Stimulated activated effector memory CD8-positive, alpha-beta T cell treated with anti-CD3 and anti-CD28 coated beads, Interleukin-12 subunit alpha, Interleukin-12 subunit beta, amount 100 ng/mL, for 72 hours (primary cell): ENCODE results near the gene CTNND2.

Source experiments
- ATAC-seq: fragments of 150-1000 bp; cut with Tn5 transposase; 2 replicates; pipeline ENCODE4 v1.10.0; 2021
- DNase-seq, 2 donors: peaks; one replicate each; pipeline ENCODE4 v3.0.0; 2021 to 2022; ENCODE audit warnings: low spot score in 2 of 2
- H3K27ac Mint-ChIP-seq: one replicate; pipeline ENCODE4 v1.8.0; 2022; ENCODE audit warnings: mild to moderate bottlenecking, mixed read lengths
- H3K36me3 Mint-ChIP-seq: one replicate; pipeline ENCODE4 v1.8.0; 2022; ENCODE audit warnings: mild to moderate bottlenecking, mixed read lengths
- H3K4me1 Mint-ChIP-seq: one replicate; pipeline ENCODE4 v1.8.0; 2022; ENCODE audit warnings: mixed read lengths
- H3K4me3 Mint-ChIP-seq: one replicate; pipeline ENCODE4 v1.8.0; 2022; ENCODE audit warnings: mild to moderate bottlenecking, mixed read lengths
- H3K9me3 Mint-ChIP-seq: one replicate; pipeline ENCODE4 v1.8.0; 2022; ENCODE audit warnings: mixed read lengths

Gene CTNND2

GRCh38 chr5:10964806-10965205, 939.4 kb downstream of the CTNND2 start:
- ATAC-seq = no peak

GRCh38 chr5:10958728-10959127, 945.5 kb downstream of the CTNND2 start:
- no peaks in the 10 kb centered on the region for H3K36me3 Mint-ChIP-seq
- DNase-seq (no peak), ATAC-seq (no peak)
- no peak overlapping the region for H3K27ac Mint-ChIP-seq
- peaks cover 5% of the 10 kb centered on the region for H3K9me3 Mint-ChIP-seq
- no peak overlapping the region for H3K4me3 Mint-ChIP-seq
- H3K4me1 Mint-ChIP-seq = peaks cover 5% of the 10 kb centered on the region

More at GRCh38 chr5:10964806-10965205, 939.4 kb downstream of the CTNND2 start:
- DNase-seq = no peak
- Mint-ChIP-seq H3K9me3 (peaks cover 2% of the 10 kb centered on the region), H3K4me3 (no peak overlapping the region), H3K27ac (no peak overlapping the region), H3K36me3 (no peaks in the 10 kb centered on the region), H3K4me1 (peaks cover 5% of the 10 kb centered on the region)

- no peaks in the 10 kb centered on the region for H3K4me1 Mint-ChIP-seq
- no peaks in the 10 kb centered on the region for H3K9me3 Mint-ChIP-seq
- H3K4me3 Mint-ChIP-seq = no peak overlapping the region
- ATAC-seq (no peak), DNase-seq (no peak)
- H3K36me3 Mint-ChIP-seq = no peaks in the 10 kb centered on the region
- no peak overlapping the region for H3K27ac Mint-ChIP-seq
Observed at GRCh38 chr5:10949856-10950630, 954.2 kb downstream of the CTNND2 start.

DNA sequence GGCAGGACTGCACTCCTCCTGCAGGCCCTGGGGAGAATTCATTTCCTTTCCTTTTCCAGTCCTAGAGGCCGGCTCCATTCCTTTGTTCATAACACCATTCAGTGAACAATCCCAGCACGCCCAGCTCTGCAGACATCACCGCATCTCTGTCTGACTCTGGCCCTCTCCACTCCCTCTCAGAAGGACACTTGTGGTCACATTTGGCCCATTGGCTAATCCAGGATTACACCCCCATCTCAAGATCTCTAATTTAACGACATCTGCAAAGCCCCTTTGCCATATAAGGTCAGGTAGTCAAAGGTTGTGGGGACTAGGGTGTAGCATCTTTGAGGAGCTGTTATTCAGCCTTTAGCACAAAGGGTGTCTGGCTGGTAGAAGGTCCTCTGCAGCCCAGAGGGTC, 958.2 kb downstream of the CTNND2 start:
- Mint-ChIP-seq H3K4me1 (no peaks in the 10 kb centered on the region), H3K4me3 (no peak overlapping the region), H3K36me3 (no peaks in the 10 kb centered on the region), H3K27ac (no peak overlapping the region), H3K9me3 (no peaks in the 10 kb centered on the region)
- DNase-seq (no peak), ATAC-seq (no peak)

- Mint-ChIP-seq H3K27ac (no peak overlapping the region), H3K4me1 (no peaks in the 10 kb centered on the region), H3K4me3 (no peak overlapping the region), H3K36me3 (no peaks in the 10 kb centered on the region), H3K9me3 (no peaks in the 10 kb centered on the region)
- ATAC-seq = no peak
- DNase-seq = no peak
Observed at GRCh38 chr5:10941900-10942299, 962.3 kb downstream of the CTNND2 start.

- Mint-ChIP-seq H3K27ac (no peak overlapping the region), H3K4me3 (no peak overlapping the region), H3K4me1 (no peaks in the 10 kb centered on the region), H3K9me3 (peaks cover 2% of the 10 kb centered on the region), H3K36me3 (no peaks in the 10 kb centered on the region)
- DNase-seq (no peak), ATAC-seq (no peak)
Observed at GRCh38 chr5:10936081-10936855, 968.0 kb downstream of the CTNND2 start.

DNA sequence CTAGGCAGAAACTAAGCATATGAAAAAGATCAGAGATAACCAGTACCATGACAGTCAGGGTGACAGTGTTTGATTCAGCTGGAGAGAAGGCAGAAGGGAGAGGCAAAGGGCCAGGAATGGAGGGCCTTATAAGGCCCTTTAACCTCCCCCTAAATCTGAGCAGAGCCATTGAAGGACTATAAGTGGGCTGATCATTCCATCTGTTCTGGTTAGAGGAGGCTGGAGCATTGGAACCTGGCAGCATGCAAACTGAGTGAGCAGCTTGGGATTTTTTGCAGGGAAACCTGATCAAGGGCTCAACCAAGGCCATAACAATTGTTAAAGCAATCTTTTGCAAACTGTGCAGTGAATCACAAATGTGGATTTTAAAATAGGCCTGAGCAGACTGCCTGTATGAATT, 968.7 kb downstream of the CTNND2 start:
- H3K4me1 Mint-ChIP-seq = no peaks in the 10 kb centered on the region
- ATAC-seq (no peak), DNase-seq (no peak)
- no peaks in the 10 kb centered on the region for H3K36me3 Mint-ChIP-seq
- H3K4me3 Mint-ChIP-seq = no peak overlapping the region
- H3K9me3 Mint-ChIP-seq = peaks cover 2% of the 10 kb centered on the region
- H3K27ac Mint-ChIP-seq = no peak overlapping the region

GRCh38 chr5:10934783-10935355, 969.4 kb downstream of the CTNND2 start:
- H3K9me3 Mint-ChIP-seq = peaks cover 3% of the 10 kb centered on the region
- DNase-seq (no peak), ATAC-seq (no peak)
- no peak overlapping the region for H3K27ac Mint-ChIP-seq
- no peaks in the 10 kb centered on the region for H3K4me1 Mint-ChIP-seq
- no peaks in the 10 kb centered on the region for H3K36me3 Mint-ChIP-seq
- no peak overlapping the region for H3K4me3 Mint-ChIP-seq

GRCh38 chr5:10933121-10933520, 971.1 kb downstream of the CTNND2 start:
- H3K4me1 Mint-ChIP-seq = no peaks in the 10 kb centered on the region
- peaks cover 9% of the 10 kb centered on the region for H3K9me3 Mint-ChIP-seq
- no peaks in the 10 kb centered on the region for H3K36me3 Mint-ChIP-seq
- no peak overlapping the region for H3K4me3 Mint-ChIP-seq
- no peak for DNase-seq
- H3K27ac Mint-ChIP-seq = no peak overlapping the region
- ATAC-seq = no peak

GRCh38 chr5:10932426-10932825, 971.8 kb downstream of the CTNND2 start:
- Mint-ChIP-seq H3K9me3 (peaks cover 9% of the 10 kb centered on the region), H3K4me1 (no peaks in the 10 kb centered on the region), H3K4me3 (no peak overlapping the region), H3K27ac (no peak overlapping the region), H3K36me3 (no peaks in the 10 kb centered on the region)
- no peak for ATAC-seq
- DNase-seq = no peak

- Mint-ChIP-seq H3K27ac (no peak overlapping the region), H3K4me1 (no peaks in the 10 kb centered on the region), H3K4me3 (no peak overlapping the region), H3K9me3 (peaks cover 9% of the 10 kb centered on the region), H3K36me3 (no peaks in the 10 kb centered on the region)
- DNase-seq (no peak), ATAC-seq (no peak)
Observed at GRCh38 chr5:10927608-10928007, 976.6 kb downstream of the CTNND2 start.

DNA sequence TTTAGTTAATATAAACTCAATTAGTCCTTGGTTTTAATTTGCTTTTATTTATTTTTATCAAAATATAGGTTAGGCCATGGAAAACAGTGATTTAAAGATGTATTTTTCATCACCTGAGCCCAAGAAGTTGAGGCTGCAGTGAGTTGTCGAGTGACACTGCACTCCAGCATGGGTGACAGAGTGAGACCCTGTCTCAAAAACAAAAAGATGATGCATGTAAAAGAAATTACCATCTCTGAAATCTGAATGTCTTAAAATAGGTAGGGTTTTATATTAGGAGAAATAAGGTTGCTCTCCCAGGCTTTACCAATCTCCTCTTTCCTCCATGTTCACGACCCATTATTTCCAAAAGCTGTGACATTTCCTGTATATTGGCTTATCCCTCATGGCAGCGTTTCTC, 980.9 kb downstream of the CTNND2 start:
- DNase-seq (no peak), ATAC-seq (no peak)
- no peaks in the 10 kb centered on the region for H3K9me3 Mint-ChIP-seq
- H3K27ac Mint-ChIP-seq = no peak overlapping the region
- H3K4me3 Mint-ChIP-seq = no peak overlapping the region
- no peaks in the 10 kb centered on the region for H3K4me1 Mint-ChIP-seq
- no peaks in the 10 kb centered on the region for H3K36me3 Mint-ChIP-seq
